NCI-H1417 (cell line): Measurements from ENCODE around the gene LTBP1.
A peak's percentile ranks its signal among the peaks of the same experiment; 100 is the strongest.
"Not testable (repeated sequence)": the region's sequence is repeated elsewhere in the genome, so short reads cannot be mapped to it uniquely, and the experiment has no call there.

Experiments
- DNase-seq, 3 experiments: peaks; one replicate each; lab custom pipeline; 2025; lab: John Stamatoyannopoulos, UW

Gene LTBP1

DNA sequence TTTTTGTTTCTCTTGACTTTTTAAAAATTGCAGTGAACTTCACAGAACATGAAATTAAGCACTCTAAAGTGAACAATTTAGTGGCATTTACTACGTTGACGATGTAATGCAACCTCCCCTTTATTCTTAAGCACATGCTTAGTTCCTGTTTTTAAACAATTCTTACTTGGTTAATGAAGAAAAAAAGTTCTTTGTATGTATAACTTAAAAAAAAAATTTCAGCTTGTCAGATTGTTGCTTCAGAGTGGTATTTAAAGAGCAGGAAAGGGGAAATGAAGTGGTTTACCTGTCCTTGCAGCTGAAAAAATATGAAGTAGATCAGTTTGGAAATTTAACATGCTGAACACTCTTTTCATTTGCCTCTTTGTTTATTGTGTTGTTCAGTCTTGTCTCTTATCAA is 434.0 kb downstream of the LTBP1 start:
- DNase-seq = no peak

DNA sequence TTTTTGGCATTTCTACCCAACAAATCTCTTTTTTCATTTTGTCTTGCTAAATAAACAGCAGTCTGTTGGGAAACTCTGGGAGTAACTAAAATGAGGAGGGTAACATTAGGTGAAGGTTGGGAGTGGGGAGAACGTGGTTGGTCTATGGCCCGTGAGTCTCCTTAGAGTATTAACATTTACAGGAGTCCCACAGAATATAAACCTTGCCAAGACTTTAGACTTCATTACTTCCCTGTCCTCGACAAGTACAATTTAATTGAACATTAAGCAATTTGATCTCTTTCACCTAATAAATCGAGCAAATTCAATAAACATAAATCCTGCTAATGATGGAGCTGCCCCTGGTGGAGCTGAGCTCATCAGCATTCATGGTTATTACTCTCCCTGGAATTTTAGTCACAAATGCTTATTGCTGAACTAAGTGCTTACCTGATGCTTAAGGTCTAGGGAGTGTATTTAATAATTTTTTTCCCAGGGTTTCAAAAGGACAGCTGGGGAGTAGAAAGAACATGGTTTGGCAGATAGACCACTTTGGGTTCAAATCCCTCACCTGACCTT is 434.6 kb downstream of the LTBP1 start:
- DNase-seq = no peak

DNA sequence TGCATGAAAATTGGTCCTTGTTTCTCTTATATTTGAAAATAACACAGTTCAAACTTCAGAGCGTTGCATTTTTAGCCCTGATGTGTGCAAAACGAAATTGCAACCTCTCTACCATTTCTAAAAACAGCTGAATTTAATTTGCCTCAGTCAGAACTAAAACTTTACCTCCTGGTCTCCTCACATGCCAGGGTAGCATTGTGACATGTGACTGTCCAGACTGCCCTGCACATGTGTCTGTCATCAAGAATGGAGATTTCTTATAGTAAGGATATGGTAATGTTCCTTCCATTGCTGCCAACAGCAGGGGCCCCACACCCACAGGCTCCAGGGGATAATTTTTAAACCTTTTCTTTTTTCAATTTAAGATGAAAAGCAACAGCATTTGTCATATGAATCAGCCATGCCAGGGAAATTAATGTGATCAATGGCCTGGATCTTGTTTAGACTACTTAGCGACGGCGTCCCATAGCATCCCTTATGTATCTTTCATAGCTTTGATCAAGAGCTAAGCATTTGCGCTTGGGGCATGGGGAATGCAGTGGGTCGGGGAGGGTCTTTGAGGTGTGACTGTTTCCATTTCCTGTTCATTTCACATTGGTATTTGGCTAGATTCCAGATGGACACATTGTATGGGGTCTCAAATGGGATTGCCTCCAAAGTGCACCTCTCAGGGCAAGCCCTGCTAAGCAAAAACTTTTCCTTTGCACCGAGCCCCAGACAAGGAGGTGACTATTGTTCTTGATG is 437.3 kb downstream of the LTBP1 start:
- no peak for DNase-seq

DNA sequence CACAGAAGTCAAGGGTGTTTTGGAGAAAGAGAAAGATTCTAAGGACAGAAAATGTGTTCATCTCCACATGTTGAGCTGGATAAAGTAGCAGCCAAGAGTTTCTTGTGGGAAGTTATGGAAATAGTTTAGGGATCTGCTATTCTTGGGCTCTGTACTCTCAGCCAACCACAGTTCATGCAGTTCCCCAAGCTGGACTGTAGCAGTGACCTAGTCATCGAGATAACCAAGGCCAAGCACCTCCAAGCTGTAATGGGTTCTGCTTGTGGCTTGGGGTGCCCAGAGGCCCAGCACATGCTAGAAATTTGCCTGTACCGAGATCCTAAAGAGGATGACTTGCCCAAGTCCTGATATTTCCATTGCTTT is 437.8 kb downstream of the LTBP1 start:
- no peak for DNase-seq

DNA sequence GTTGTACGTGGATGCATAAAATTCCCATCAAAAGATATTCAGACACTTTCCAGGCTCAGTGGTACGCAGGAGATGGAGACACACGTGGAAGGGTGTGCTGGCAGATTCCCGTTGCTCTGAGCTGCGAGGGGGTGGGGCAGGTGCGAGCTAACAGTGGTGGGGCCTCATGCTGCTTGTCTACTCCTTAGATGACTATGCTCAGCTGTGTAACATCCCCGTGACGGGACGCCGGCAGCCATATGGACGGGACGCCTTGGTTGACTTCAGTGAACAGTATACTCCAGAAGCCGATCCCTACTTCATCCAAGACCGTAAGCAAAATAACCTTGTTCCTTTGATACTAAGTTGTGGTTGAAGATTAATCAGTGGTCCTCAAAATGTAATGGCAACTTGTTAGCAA is 442.2 kb downstream of the LTBP1 start:
- no peak for DNase-seq

DNA sequence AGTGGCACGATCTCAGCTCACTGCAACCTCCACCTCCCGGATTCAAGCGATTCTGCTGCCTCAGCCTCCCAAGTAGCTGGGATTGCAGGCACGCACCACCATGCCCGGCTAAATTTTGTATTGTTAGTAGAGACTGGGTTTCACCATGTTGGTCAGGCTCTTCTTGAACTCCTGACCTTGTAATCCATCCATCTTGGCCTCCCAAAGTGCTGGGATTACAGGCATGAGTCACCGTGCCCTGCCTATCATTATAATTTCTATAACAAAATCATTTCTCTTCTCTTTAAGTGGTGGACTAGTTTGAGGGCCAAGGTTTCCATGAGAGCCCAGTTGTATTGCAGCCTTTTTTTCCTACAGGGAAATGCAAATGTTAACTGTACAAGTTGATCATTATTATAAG is 442.9 kb downstream of the LTBP1 start:
- DNase-seq = not testable (repeated sequence)

DNA sequence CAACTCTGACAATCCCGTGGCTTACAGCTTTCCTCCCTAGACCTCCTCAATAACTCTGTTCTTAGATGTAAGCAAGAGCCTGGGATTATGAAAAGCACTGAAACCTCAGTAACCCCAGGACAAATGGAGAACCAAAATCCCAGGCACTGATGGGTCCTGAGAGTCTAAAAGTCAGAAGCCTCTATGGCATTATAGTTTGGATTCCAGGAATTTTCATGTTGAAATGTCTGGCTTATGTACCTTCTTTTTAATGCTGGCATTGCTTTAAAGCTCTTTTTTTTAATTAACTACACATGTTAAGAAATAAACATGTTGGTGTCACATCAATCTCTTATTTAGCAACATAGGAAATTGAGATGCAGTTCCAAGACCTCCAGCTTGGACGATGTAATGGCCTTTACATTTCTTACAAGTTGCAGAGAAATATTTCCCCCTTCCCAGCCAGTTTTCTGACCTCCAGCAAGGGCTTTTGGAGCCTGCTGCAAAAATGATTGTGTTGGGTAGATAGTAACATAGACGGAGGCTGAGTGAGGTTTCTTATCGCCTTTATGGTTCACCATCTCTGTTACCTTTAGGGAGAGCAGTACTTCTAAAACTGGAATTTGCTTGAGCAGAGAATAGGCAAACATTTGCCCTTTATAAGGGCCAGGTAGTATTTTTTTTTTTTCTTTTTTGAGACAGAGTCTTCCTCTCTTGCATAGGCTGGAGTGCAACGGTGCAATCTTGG is 444.9 kb downstream of the LTBP1 start:
- no peak for DNase-seq

DNA sequence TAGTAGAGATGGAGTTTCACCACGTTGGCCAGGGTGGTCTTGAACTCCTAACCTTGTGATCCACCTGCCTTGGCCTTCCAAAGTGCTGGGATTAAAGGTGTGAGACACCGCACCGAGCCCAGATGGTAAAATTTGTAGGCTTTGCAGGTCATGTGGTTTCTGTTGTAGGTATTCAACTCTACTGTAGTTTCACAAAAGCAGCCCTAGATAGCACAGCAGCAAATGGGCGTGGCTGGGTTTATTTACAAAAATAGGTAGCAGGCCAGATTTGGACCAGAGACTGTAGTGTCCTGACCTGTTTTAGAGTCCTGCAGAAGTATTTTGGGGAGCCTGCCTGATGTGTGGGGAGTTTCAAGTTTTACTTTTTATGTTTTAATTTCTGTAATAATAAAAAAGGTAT is 445.6 kb downstream of the LTBP1 start:
- DNase-seq = no peak

DNA sequence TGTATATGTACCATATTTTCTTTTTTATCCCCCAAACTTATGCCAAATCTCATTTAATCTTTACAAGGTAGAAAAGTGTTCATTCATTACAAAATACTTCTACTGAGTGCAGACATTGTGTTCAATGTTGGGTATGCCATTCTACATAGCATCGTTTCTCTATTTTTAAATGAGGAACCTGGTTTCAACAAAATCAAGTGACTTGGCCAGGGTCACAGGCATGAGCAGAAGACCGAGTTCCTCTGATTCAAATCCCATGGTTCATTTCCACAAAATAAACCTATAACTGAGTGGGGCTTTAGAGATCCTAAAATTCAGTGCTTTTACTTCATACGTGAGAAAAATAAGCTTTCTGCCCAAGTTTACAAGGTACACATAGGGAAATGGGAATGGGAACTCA is 448.3 kb downstream of the LTBP1 start:
- no peak for DNase-seq

DNA sequence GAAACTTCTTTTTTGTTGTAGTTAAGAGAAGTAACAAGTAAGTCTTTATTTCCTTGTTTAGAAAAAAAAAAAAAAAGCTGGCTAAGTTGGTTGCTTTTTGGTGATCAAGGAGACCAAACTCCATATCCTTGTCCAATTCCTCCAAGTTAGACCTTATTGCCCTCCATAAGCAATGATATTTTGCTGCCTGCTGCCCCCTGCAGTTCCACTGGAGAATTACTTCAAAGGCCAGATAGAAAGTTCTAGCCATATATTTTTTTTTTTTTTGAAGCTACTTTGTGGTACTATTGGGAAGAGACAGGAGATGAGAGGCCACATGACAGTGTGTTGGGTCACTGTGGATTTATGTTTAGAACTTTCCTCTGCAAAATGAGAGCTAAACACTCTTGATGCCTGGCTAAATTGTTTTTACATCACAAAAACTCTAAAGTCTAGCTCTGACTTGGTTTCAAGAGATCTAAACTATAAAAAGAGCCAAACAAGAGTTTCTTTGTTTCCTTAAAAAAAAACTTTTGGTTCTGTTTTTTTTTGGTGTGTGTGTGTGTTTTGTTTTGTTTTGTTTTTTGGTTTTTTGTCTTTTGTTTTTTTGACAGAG is 449.0 kb downstream of the LTBP1 start:
- DNase-seq = peak; percentile 28 to 78 (median 45)

DNA sequence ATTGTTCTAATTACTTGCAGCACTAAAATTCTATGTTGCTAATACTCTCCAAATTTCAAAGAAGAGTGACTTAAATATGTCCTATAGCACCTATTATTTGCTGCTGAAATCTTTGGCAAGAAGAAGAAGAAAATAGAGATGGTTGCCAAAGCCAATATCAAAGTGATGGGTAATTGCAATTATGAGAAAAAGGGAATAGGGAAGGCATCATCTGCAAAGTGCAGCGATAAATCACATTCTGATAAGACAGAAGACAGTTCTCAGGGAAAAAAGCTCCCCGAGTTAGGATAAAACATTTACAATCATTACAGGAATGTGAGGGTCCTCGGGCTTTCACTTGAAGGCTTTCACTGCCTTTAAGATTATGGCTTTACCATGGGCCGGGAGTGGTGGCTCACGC is 457.6 kb downstream of the LTBP1 start:
- DNase-seq = no peak

DNA sequence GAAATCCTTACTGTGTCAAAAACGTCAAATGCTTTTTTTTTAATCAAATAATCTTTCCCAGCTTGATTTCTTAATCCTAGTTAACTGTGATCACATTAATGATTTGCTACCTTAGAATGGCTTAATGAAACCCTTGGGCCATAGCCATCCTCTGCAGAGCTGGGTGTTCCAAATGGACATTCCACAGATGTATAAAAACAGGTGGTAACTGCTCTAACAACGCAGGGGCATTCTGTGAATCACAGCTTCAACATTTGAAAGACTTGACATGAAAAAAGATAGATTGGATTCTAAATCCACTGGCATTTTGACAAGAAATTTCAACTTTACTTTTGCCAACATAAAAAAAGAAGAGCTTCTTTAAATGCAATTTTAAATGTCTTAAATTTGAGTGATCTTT is 459.9 kb downstream of the LTBP1 start:
- no peak for DNase-seq

DNA sequence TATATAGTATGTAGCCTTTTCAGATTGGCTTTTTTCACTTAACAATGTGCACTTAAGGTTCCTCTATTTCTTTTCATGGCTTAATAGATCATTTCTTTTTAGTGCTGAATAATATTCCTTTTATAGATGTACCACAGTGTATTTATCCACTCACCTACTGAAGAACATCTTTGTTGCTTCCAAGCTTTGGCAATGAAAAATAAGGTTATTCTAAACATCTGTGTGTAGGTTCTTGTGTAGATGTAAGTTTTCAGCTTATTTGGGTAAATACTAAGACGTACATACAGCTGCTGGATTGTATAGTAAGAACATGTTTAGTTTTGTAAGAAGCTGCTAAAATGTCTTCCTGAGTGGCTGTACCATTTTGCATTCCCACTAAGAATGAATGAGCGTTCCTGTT is 461.4 kb downstream of the LTBP1 start:
- no peak for DNase-seq

DNA sequence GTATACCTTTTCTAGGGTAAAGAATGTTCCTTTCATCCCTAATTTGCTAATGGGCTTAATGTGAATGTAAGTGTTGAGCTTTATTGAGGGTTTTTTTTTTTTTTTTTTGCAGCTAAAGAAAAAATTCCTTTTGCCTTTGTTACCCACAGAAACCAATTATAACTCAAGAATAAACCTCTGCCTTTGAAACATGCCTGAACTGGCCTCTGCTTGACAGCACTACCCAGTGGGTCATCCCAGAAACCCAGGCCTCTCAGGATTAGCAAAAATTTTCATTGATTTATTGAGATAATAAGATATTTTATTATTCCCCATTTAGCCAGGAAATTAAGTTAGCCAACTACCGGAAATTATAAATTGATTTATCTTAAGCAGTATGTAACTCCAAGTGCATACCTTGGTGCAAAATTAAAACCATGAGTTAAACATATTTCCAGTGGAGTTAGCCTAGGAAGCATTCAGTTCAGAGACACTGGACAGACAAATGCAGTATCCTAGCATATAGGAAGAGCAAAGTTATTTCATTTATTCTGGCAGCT is 462.7 kb downstream of the LTBP1 start:
- no peak for DNase-seq

DNA sequence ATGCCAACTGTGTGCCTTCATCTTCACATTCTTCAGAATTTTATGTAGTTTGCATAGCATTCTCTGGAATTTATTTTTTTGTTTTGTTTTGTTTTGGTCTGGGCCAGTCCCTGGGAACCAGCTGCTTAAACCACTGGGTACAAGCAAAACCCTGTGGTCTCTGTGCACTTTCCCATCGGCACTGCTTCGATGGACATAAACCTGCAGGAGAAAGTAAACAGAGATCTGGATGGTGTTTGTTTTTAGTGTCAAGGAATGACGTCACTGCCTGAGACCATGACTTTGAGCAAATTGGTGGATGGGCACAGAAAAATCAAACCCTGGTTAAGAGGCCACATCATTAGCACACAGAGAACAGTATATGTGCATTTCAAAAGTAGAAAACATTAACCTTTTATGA is 465.0 kb downstream of the LTBP1 start:
- peak in 1 of 3 experiments; percentile 65 for DNase-seq

DNA sequence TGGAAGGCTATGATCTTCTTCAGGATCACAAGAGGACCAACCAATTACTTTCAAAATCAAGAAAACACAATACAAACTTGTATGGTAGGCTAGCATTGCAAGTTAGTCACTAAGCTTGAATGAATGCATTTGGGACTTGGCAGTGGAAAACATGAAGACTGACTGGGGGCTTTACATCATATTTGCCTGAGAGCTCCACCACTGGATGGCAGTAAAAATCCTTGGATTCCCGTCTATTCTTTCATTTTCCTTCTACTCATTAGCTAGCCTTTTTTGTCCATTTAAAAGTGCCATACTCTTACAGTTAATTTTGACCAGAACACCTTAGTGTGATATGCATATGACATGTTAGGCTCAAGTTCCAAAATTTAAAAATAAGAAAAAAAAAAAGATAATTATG is 466.2 kb downstream of the LTBP1 start:
- DNase-seq = peak in 2 of 3 experiments; percentile 4 to 27

DNA sequence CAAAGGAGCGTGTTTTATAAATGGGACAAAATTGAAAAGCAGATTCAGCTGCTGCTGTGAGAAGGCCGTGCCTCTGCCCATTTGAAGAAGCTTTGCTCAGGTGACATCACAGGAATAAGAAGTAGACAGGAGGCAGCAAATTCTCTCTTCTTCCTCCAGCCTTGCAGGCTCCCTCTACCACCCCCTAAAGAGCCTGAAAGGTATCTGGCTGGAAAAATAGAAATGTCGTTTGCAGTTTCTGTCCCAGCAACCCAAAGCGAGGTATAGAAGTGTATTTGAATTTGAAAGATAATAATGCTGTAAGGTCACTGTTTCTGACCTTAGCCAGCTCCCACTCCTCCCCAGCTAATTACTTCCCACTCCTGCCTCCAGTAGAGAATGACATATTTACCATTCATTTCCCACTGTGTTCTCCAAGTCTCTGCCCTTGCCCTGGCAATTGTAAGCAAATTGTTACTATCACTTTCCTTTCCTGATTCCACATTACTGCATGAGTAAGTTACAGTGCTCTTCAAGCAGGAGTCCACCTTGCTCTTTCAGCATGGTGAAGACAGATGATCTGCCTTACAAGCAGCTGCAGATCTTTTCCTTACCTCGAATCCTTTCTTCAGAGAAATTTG is 472.9 kb downstream of the LTBP1 start:
- DNase-seq = peak in 1 of 3 experiments; percentile 21

DNA sequence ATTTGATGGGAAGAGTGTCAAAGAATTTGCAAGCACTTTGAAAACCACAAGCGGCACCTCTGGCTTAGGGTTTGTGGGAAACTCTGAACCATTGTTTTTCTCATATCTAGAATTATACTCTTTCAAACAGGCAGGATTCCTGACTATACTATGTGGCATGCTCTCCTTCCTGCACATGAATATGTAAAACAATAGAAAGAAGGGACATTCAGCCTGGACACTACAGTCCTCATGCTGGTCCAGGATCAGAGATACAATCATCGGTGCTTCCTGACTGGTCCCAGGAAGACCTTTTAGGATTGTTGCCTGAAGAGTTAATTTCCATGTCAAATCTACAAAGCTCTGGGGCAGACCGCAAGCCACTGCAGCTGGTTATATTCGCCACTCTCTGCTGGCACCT is 474.0 kb downstream of the LTBP1 start:
- DNase-seq = no peak

DNA sequence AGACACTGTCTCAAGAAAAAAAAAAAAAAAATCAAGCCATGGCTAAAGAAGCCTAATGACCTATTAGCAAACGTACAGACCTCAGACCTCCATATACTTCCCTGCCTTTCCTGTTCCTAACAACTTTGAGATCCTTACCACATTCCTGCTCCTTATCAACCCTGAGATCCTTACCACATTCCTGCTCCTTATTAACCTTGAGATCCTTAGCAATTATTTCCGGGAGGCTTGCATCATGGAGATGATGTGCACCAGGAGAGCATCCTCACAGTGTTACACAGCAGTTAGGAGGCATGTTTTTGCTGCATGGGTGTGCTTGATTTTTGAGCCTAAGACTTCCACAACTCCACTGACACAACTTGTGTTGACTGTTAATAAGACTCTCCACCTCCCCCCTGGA is 475.1 kb downstream of the LTBP1 start:
- no peak for DNase-seq

DNA sequence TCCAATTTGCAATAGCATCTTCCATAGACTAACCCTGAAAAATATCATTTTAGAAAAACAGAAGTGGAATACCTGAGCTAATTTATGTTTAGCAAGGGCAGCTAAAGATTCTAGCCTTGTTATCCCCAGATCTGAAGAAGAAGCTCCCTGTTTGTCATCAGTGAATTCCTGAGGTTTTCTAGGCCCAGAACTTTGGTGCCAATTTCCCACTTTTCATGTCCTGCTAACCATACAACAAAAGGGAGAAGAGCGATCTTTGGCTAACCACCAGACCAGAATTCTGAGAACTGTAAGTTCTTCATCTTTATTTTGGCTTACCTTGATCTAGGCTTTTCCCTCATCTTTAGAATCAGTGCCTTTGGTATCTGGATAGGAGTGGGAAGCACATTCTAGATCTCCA is 478.4 kb downstream of the LTBP1 start:
- no peak for DNase-seq

DNA sequence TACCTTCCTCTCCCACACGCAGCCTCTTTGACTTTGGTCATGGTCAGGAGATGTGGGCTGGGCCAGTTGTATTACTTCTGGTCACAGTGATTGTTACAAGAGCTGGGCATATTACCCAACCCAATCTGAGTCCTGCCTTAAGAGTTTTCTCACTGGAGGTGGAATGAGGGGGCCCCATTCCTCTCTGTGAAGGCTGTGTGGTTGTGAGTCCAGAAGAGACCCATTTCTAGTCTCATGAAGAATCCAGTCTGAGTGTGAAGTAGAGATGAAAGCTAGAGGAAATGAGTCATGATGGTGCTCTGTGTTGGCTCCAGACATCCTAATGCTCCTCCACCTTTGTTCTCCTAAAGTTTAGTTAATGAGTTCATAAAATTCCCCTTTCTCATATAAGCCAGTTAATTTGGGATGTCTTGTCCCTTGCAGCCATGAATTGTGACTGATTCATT is 478.9 kb downstream of the LTBP1 start:
- DNase-seq = no peak

DNA sequence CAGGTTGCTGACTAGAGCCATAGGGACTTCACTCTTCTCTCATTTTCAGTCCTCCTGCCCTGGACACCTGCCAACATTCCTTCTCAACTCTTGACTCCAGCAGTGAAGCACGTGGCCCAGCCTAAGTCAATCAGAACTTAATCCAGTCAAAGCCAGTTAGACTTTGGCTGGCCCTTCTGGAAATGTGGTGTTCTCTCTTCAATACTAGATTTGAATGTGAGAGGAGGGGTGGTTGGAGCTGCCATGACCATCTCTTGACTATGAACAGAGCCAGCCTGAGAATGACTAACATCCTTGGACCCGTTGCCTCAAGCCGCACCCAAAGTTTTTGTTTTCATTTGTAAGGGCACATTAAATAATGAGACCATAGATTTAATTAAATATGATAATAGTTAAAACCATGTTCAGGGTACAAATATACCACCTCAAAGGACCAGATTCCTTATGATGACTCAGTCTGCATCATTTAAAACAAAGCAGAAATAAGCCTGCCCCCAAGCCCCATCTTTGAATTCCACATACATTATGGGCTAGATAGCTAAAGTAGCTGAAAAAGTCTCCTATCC is 480.0 kb downstream of the LTBP1 start:
- DNase-seq = peak in 2 of 3 experiments; percentile 35 to 81
